GM06990 (cell line): ENCODE measurements around the gene ZNF182.
"Not testable (repeated sequence)": the region's sequence is repeated elsewhere in the genome, so short reads cannot be mapped to it uniquely, and the experiment has no call there.

Experiments
- DNase-seq: peaks from one replicate; pipeline ENCODE4 v3.0.0-alpha.2; 2011; ENCODE audit not compliant: insufficient read length; ENCODE audit errors: extremely low read depth
- H3K27me3 ChIP-seq: replicated peaks from 2 replicates; pipeline ENCODE4 v1.6.0; 2011; ENCODE audit warnings: low read length; ENCODE audit not compliant: control insufficient read depth, insufficient read depth
- H3K36me3 ChIP-seq: 2 replicates; pipeline ENCODE4 v1.5.1; 2011; ENCODE audit warnings: low read length; ENCODE audit not compliant: control insufficient read depth, insufficient read depth
- H3K4me3 ChIP-seq: replicated peaks from 2 replicates; pipeline ENCODE4 v1.5.1; 2011; ENCODE audit warnings: low read depth, mild to moderate bottlenecking, control low read depth, low read length
- CTCF ChIP-seq: IDR thresholded peaks from 2 replicates; pipeline ENCODE4 v1.5.1; 2011; ENCODE audit warnings: low read length, control low read depth, mild to moderate bottlenecking, inconsistent platforms; ENCODE audit not compliant: insufficient read depth, poor library complexity, severe bottlenecking

Gene ZNF182

DNA sequence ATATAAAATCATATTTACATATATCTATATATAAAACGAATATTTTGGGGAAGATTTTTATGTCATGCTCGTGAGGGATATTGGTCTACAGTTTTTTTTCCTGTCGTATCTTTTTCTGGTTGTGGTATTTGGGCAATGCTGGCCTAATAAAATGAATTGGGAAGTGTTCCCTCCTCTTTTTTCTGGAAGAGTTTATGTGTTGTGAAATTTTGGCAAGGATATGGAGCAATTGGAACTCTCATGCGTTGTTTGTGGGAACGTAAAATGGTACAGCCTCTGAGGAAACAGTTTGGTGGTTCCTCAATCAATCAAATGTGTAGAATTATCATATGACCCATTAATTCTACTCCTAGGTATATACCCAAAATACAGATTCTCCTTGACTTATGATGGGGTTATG, 69.8 kb downstream of the ZNF182 start:
- H3K4me3 ChIP-seq = no peak overlapping the region
- no peak for DNase-seq
- H3K27me3 ChIP-seq = no peaks in the 10 kb centered on the region
- no peaks in the 10 kb centered on the region for H3K36me3 ChIP-seq
- no peak for TF ChIP-seq CTCF

DNA sequence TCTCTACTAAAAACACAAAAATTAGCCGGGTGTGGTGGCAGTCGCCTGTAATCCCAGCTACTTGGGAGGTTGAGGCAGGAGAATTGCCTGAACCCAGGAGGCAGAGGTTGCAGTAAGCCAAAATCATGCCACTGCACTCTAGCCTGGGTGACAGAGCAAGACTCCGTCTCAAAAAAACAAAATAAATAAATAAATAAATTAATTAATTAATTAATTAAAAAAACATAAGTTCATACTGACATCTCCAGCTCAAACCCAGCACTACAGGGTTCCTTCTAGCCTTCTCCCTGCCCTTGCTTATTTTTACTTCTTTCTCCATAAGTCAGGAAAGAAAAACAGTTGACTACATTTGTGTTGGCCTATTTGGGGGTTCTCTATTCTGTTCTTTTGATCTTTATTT, 71.8 kb downstream of the ZNF182 start:
- H3K4me3 ChIP-seq, H3K27me3 ChIP-seq, DNase-seq, H3K36me3 ChIP-seq: not testable (repeated sequence)

DNA sequence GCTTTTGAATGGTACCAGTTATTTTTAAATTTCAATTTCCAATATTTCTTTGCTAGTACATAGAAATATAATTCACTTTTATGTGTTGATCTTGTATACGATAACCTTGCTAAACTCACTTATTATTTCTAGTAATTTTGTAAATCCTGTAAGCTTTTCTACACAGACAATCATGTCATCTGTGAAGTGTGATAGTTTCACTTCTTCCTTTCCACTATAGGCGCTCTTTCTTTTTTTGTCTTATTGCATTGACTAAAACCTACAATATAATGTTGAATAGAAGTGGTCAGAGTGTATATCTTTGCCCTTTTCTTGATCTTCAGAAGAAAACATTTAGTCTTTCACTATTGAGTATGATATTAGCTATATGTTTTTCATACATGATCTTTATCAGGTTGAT, 76.6 kb downstream of the ZNF182 start:
- H3K27me3 ChIP-seq = no peaks in the 10 kb centered on the region
- DNase-seq = no peak
- no peak overlapping the region for H3K4me3 ChIP-seq
- TF ChIP-seq CTCF = no peak
- H3K36me3 ChIP-seq = no peaks in the 10 kb centered on the region
